GM13977 (cell line): ENCODE data around the gene ARAP2.

ENCODE experiments used
- DNase-seq: peaks from one replicate; pipeline ENCODE4 v3.0.0; 2012; ENCODE audit warnings: low spot score
- in situ Hi-C: fragments of 300-500 bp; cut with MboI; formaldehyde crosslinking; loops from one replicate; pipeline ENCODE4 v1.12.0; 2022; ENCODE audit warnings: low sequenced_read_pairs, low pct_unique_long_range_greater_than_20kb, mixed read lengths, inconsistent platforms; ENCODE audit not compliant: unreplicated experiment
- TF ChIP-seq, protein P1 (sequence below): IDR thresholded peaks from 2 replicates; pipeline ENCODE4 v1.5.1; 2012; ENCODE audit warnings: mild to moderate bottlenecking, control low read depth; ENCODE audit not compliant: insufficient read depth; ENCODE audit errors: extremely low read depth, missing control alignments

Gene ARAP2

DNA sequence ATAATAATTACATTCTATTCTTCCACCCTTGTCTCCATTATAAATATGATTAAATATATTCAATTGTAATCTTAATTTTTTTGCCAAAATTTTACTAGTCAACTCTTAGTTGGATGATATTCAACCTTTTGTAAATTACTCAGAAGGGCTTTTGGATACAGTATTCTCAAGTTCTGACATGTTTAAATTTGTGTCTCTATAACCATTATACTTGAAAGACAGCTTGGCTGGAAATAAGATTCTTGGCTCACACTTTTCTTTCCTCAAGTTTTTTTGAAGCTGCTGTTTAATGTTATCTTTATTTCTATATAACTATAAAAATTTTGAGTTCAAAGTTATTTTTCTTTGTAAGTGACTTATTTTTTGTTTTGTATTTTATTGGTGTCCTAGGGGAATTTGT, 214.4 kb downstream of the ARAP2 start:
- in situ Hi-C loops: no loop called here
- TF ChIP-seq, protein P1, sequence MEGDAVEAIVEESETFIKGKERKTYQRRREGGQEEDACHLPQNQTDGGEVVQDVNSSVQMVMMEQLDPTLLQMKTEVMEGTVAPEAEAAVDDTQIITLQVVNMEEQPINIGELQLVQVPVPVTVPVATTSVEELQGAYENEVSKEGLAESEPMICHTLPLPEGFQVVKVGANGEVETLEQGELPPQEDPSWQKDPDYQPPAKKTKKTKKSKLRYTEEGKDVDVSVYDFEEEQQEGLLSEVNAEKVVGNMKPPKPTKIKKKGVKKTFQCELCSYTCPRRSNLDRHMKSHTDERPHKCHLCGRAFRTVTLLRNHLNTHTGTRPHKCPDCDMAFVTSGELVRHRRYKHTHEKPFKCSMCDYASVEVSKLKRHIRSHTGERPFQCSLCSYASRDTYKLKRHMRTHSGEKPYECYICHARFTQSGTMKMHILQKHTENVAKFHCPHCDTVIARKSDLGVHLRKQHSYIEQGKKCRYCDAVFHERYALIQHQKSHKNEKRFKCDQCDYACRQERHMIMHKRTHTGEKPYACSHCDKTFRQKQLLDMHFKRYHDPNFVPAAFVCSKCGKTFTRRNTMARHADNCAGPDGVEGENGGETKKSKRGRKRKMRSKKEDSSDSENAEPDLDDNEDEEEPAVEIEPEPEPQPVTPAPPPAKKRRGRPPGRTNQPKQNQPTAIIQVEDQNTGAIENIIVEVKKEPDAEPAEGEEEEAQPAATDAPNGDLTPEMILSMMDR: no peak
- DNase-seq: no peak

DNA sequence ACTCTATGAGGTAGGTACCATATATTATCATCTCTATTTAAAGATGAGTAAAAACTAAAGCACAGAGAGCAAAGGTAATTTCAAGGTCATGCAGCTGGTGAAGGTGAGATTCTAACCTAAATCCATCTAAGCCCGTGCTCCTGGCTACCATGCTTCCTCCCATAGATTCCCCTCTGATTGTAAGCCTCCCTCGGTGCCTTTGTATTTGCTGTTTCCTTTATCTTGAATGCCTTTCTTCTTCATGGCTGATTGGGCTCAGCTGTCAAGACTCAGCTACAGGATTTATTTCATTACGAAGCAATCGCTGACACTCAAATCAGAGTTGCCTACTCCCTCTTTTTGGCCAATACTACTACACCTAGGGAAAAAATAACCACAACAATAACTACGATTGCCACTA, 217.1 kb downstream of the ARAP2 start:
- no peak for DNase-seq
- TF ChIP-seq, protein P1: no peak
- in situ Hi-C loops: no loop called here

DNA sequence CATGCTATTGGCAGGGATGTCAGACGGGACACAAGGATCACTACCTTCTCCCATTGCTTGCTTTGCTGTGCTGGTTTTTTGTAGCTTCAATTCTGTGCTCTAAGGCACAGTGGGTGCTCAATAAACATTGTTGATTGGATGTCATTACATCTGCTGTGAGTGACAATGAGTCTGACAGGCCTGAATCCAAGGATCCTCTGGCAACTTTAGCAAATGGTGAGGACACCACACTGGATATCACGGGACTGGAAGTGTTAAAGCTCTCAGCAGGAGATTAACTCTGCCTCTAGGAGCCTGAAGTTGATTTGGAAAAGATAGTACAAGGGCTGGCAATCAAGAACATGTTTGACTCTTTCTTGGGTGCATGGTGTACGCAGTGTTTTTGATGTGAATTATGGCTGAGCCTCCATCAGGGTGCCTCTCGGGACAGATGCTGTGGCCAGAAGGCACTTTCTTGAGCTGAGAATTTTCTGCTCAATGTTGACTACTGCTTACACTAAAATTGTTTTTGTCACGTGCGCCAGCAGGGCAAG, 217.9 kb downstream of the ARAP2 start:
- no peak for DNase-seq
- in situ Hi-C loops: no loop called here
- TF ChIP-seq, protein P1: no peak

DNA sequence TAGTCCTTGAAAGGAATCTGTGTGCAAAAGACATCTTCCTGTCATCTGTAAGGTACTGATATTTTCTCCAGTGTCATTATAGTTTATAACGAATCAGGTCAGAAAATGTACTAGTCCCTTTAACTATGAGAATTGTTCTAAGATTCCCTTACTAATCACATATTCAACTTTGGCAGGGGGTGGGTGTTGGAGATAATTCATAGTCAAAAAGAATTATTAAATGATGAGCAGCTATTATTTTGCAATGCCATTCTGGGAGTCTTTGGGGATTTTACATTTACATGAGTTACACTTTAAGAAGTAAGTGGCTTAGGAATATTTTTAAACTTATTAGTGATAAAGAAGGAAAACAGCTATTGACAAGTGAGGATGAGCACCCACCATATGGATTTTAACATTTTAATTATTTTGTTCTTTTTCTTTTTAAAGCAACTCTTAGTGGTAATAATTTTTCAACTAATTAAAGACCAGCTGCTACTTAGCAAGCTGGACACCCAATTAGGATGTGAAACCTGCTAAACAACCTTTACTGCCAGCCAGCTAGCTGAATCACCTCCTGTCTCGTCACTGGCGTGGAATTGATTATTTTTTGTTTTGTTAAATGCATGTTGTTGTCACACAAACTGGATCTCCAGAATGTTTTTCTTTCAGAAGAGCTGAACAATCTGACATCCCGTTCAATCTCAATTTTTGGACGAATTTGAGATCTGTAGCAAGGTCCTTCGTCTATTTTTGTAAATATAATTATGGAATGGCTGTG, 219.2 kb downstream of the ARAP2 start:
- in situ Hi-C loops: no loop called here
- no peak for DNase-seq
- TF ChIP-seq, protein P1: no peak

DNA sequence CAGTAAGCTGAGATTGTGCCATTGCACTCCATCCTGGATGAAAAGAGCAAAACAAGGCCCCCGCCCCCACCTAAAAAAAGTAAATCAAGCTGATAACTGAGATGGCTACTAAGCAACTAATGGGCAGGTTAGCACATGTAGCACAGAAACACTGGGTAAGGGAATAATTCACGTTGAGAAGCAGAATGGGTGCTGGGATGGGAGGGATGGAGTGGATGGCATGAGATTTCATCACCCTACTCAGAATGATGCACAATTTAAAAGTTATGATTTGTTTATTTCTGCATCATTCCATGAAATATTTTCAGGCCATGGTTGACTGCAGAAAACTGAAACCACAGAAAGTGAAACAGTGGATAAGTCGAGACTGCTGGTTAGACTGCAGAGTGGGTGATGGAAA, 224.0 kb downstream of the ARAP2 start:
- TF ChIP-seq, protein P1: no peak
- no peak for DNase-seq
- in situ Hi-C loops: no loop called here
